H1 (cell line): Measurements from ENCODE around the gene LCN6. TPM values are rescaled to one million over a fixed set of nuclear protein-coding genes. Genes with fewer than 3 reads are reported as not detected.
A peak's percentile ranks its signal among the peaks of the same experiment; 100 is the strongest.

ENCODE experiments used
- CTCF ChIA-PET: fragments of 300-600 bp; sonication (Branson Sonifier 250); formaldehyde crosslinking; loops from one replicate; lab custom pipeline; 2021; ENCODE audit not compliant: partially characterized antibody; lab: Charles Lee
- POLR2A ChIA-PET: fragments of 300-600 bp; sonication (Branson Sonifier 250); formaldehyde crosslinking; loops from one replicate; lab custom pipeline; 2021; ENCODE audit warnings: inconsistent platforms; ENCODE audit not compliant: partially characterized antibody; lab: Charles Lee
- DNase-seq, 2 experiments: peaks; one replicate each; pipeline versions ENCODE4 v3.0.0 to v3.0.0-alpha.2; 2010 to 2022; ENCODE audit warnings: low spot score in 2 of 2, low read depth in 1 of 2, mixed read lengths in 1 of 2
- FAIRE-seq: peaks from 2 replicates; lab custom pipeline; 2011; peaks lifted over from hg19 to GRCh38; lab: Jason Lieb, UNC
- H2AFZ ChIP-seq: 2 replicates; pipeline ENCODE4 v1.8.1; 2012; ENCODE audit warnings: low read length, inconsistent platforms
- H2AK5ac ChIP-seq: 2 replicates; pipeline ENCODE4 v1.6.1; 2013; ENCODE audit warnings: low read depth, low read length
- H2BK120ac ChIP-seq: replicated peaks from 2 replicates; pipeline ENCODE3; 2013; ENCODE audit warnings: low read depth, low read length, inconsistent platforms
- H2BK12ac ChIP-seq: 2 replicates; pipeline ENCODE4 v1.6.1; 2013; ENCODE audit warnings: low read depth, low read length
- H2BK15ac ChIP-seq: 2 replicates; pipeline ENCODE4 v1.6.1; 2013; ENCODE audit warnings: low read length
- H2BK20ac ChIP-seq: 2 replicates; pipeline ENCODE4 v1.6.1; 2013; ENCODE audit warnings: low read length
- H2BK5ac ChIP-seq: 2 replicates; pipeline ENCODE4 v1.6.1; 2013; ENCODE audit warnings: low read depth, low read length
- H3K14ac ChIP-seq: 2 replicates; pipeline ENCODE4 v1.6.1; 2013; ENCODE audit warnings: inconsistent platforms; ENCODE audit not compliant: insufficient read length
- H3K18ac ChIP-seq: 2 replicates; pipeline ENCODE4 v1.6.1; 2013; ENCODE audit warnings: low read length; ENCODE audit errors: extremely low read depth
- H3K23ac ChIP-seq: 2 replicates; pipeline ENCODE4 v1.6.1; 2013; ENCODE audit warnings: inconsistent platforms; ENCODE audit not compliant: insufficient read length
- H3K23me2 ChIP-seq: 2 replicates; pipeline ENCODE4 v1.6.1; 2013; ENCODE audit warnings: low read depth, low read length
- H3K27ac ChIP-seq: 2 replicates; pipeline ENCODE4 v1.6.1; 2011; ENCODE audit warnings: low read depth, low read length, inconsistent platforms
- H3K27me3 ChIP-seq, 4 experiments: replicated peaks in 1 of 4; 1 replicate in 1 of 4; 2 replicates in 3 of 4; pipeline versions ENCODE4 v1.6.1 to v1.8.1; 2011 to 2013; ENCODE audit warnings: low read length in 3 of 4, mild to moderate bottlenecking in 3 of 4, inconsistent platforms in 2 of 4, mixed read lengths in 2 of 4, moderate library complexity in 1 of 4; ENCODE audit not compliant: control insufficient read depth in 3 of 4, insufficient read depth in 3 of 4; ENCODE audit errors: extremely low read depth in 1 of 4
- H3K36me3 ChIP-seq, 4 experiments: 2 replicates each; pipeline versions ENCODE4 v1.6.1 to v1.8.1; 2011 to 2013; ENCODE audit warnings: mild to moderate bottlenecking in 4 of 4, low read length in 3 of 4, moderate library complexity in 2 of 4, control low read depth in 1 of 4, inconsistent platforms in 1 of 4; ENCODE audit not compliant: insufficient read depth in 4 of 4, control insufficient read depth in 2 of 4
- H3K4ac ChIP-seq: replicated peaks from 2 replicates; pipeline ENCODE3; 2013; ENCODE audit warnings: low read length, low read depth, mixed read lengths, inconsistent platforms; ENCODE audit not compliant: insufficient read length
- H3K4me1 ChIP-seq, 4 experiments: replicated peaks in 1 of 4; 1 replicate in 1 of 4; 2 replicates in 3 of 4; pipeline versions ENCODE4 v1.6.1 to v1.8.1; 2011 to 2013; ENCODE audit warnings: low read length in 3 of 4, inconsistent platforms in 2 of 4, mixed read lengths in 1 of 4; ENCODE audit not compliant: insufficient read depth in 4 of 4, control insufficient read depth in 3 of 4
- H3K4me2 ChIP-seq, 2 experiments: 2 replicates each; pipeline versions ENCODE4 v1.6.1 to v1.8.1; 2011 to 2013; ENCODE audit warnings: low read depth in 2 of 2, low read length in 2 of 2, control low read depth in 1 of 2, inconsistent platforms in 1 of 2, mild to moderate bottlenecking in 1 of 2; ENCODE audit not compliant: insufficient read depth in 1 of 2
- H3K4me3 ChIP-seq, 4 experiments: fragments of 200-600, 300-600 bp in 1 of 4; sonication (generic), shearing (Covaris generic), sonication (Bioruptor Twin) in 1 of 4; 2 replicates each; pipeline versions ENCODE4 v1.5.1 to v1.8.1; 2011 to 2016; ENCODE audit warnings: low read length in 4 of 4, low read depth in 3 of 4, control low read depth in 2 of 4, inconsistent platforms in 2 of 4, mild to moderate bottlenecking in 2 of 4, mixed read lengths in 1 of 4, moderate library complexity in 1 of 4; ENCODE audit not compliant: insufficient read depth in 2 of 4; ENCODE audit errors: extremely low read depth in 1 of 4
- H3K56ac ChIP-seq: replicated peaks from 2 replicates; pipeline ENCODE3; 2013; ENCODE audit warnings: low read depth, mild to moderate bottlenecking, mixed read lengths, low read length, inconsistent platforms; ENCODE audit not compliant: insufficient read length
- H3K79me1 ChIP-seq: 2 replicates; pipeline ENCODE4 v1.6.1; 2013; ENCODE audit warnings: low read depth, low read length, control low read depth
- H3K79me2 ChIP-seq, 2 experiments: 2 replicates each; pipeline versions ENCODE4 v1.6.1 to v1.8.1; 2012 to 2013; ENCODE audit warnings: low read length in 2 of 2, mild to moderate bottlenecking in 2 of 2, inconsistent platforms in 1 of 2; ENCODE audit not compliant: insufficient read depth in 2 of 2, control insufficient read depth in 1 of 2
- H3K9ac ChIP-seq, 4 experiments: replicated peaks in 1 of 4; 1 replicate in 1 of 4; 2 replicates in 3 of 4; pipeline versions ENCODE4 v1.6.1 to v1.8.1; 2011 to 2013; ENCODE audit warnings: low read depth in 3 of 4, low read length in 3 of 4, control low read depth in 2 of 4, mild to moderate bottlenecking in 2 of 4, moderate library complexity in 2 of 4, inconsistent platforms in 1 of 4; ENCODE audit errors: extremely low read depth in 1 of 4
- H3K9me3 ChIP-seq, 2 experiments: 2 replicates each; pipeline versions ENCODE4 v1.6.1 to v1.8.1; 2012 to 2013; ENCODE audit warnings: mild to moderate bottlenecking in 2 of 2, moderate library complexity in 2 of 2, control low read depth in 1 of 2, inconsistent platforms in 1 of 2, low read depth in 1 of 2, low read length in 1 of 2, mixed read lengths in 1 of 2; ENCODE audit not compliant: insufficient read depth in 2 of 2
- H4K20me1 ChIP-seq, 2 experiments: replicated peaks in 1 of 2; 2 replicates each; pipeline versions ENCODE3 to v1.8.1; 2011 to 2013; ENCODE audit warnings: inconsistent platforms in 2 of 2, low read length in 2 of 2, mild to moderate bottlenecking in 1 of 2; ENCODE audit not compliant: insufficient read depth in 2 of 2, control insufficient read depth in 1 of 2
- H4K5ac ChIP-seq: 2 replicates; pipeline ENCODE4 v1.6.1; 2013; ENCODE audit warnings: low read length, low read depth, mixed read lengths, inconsistent platforms; ENCODE audit not compliant: insufficient read length
- H4K8ac ChIP-seq: 2 replicates; pipeline ENCODE4 v1.8.0; 2013; ENCODE audit warnings: mild to moderate bottlenecking, moderate library complexity, low read length, inconsistent platforms; ENCODE audit not compliant: insufficient read depth; ENCODE audit errors: extremely low read depth
- H4K91ac ChIP-seq: replicated peaks from 2 replicates; pipeline ENCODE3; 2013; ENCODE audit warnings: low read length, mixed read lengths, inconsistent platforms; ENCODE audit not compliant: insufficient read length
- CBX5 ChIP-seq: fragments of 300-800, 300-1000 bp; sonication (generic); IDR thresholded peaks from 2 replicates; pipeline ENCODE4 v1.7.1; 2016; ENCODE audit warnings: antibody characterized with exemption, low read length, low read depth
- CBX8 ChIP-seq: fragments of 300-800, 300-1000 bp; sonication (generic); IDR thresholded peaks from 2 replicates; pipeline ENCODE4 v1.7.1; 2016; ENCODE audit warnings: low read depth, low read length, borderline replicate concordance
- CREB1 ChIP-seq: IDR thresholded peaks from 2 replicates; pipeline ENCODE4 v1.6.1; 2012; ENCODE audit warnings: inconsistent platforms
- CTCF ChIP-seq, 3 experiments: IDR thresholded peaks; 1 replicate in 2 of 3; 2 replicates in 1 of 3; pipeline versions ENCODE4 v1.5.1 to v1.6.1; 2011; ENCODE audit warnings: low read length in 3 of 3, mild to moderate bottlenecking in 3 of 3, inconsistent platforms in 2 of 3, low read depth in 1 of 3, moderate library complexity in 1 of 3; ENCODE audit not compliant: insufficient read depth in 1 of 3; ENCODE audit errors: control extremely low read depth in 1 of 3
- EP300 ChIP-seq, 2 experiments: IDR thresholded peaks; 1 replicate in 1 of 2; 2 replicates in 1 of 2; pipeline ENCODE4 v1.6.1; 2011 to 2012; ENCODE audit warnings: low read depth in 2 of 2, low read length in 2 of 2, mild to moderate bottlenecking in 2 of 2, borderline replicate concordance in 1 of 2, inconsistent platforms in 1 of 2, moderate library complexity in 1 of 2
- RAD21 ChIP-seq, 2 experiments: IDR thresholded peaks in 1 of 2; conservative IDR thresholded peaks in 1 of 2; 2 replicates each; pipeline ENCODE4 v1.6.1; 2011; ENCODE audit warnings: low read depth in 2 of 2, low read length in 2 of 2, improper control_type of control experiment in 1 of 2, inconsistent platforms in 1 of 2, mild to moderate bottlenecking in 1 of 2, moderate library complexity in 1 of 2
- RFX5 ChIP-seq: IDR thresholded peaks from 2 replicates; pipeline ENCODE4 v1.6.1; 2011; ENCODE audit warnings: low read depth, low read length, improper control_type of control experiment, borderline replicate concordance
- SIN3A ChIP-seq, 2 experiments: IDR thresholded peaks in 1 of 2; conservative IDR thresholded peaks in 1 of 2; 2 replicates each; pipeline ENCODE4 v1.6.1; 2011 to 2012; ENCODE audit warnings: low read length in 2 of 2, improper control_type of control experiment in 1 of 2, low read depth in 1 of 2, mild to moderate bottlenecking in 1 of 2
- SP1 ChIP-seq: IDR thresholded peaks from 2 replicates; pipeline ENCODE4 v1.6.1; 2011; ENCODE audit warnings: low read depth, low read length
- WGBS, 2 experiments: shearing (Covaris generic) in 1 of 2; methylation state at CpG; one replicate each; pipeline versions ENCODE4 v1.1.6 to v1.1.7; 2013 to 2015; ENCODE audit warnings: low lambda C conversion rate in 2 of 2, mixed read lengths in 2 of 2, inconsistent platforms in 1 of 2, low coverage in 1 of 2, missing lambda C conversion rate in 1 of 2; ENCODE audit not compliant: insufficient replicate concordance in 2 of 2, insufficient coverage in 1 of 2, insufficient read length in 1 of 2; ENCODE audit errors: extremely low coverage in 1 of 2, missing lambda C conversion rate in 1 of 2; 5-methylcytosine and 5-hydroxymethylcytosine counted together
- polyA plus RNA-seq, 7 experiments: library from polyadenylated mRNA; depleted of rRNA in 3 of 7; stranded (reverse) in 5 of 7; unstranded in 2 of 7; fragments of >200 nt in 5 of 7; fragments of 200-250 nt in 2 of 7; gene quantifications; 1 replicate in 5 of 7; 2 replicates in 1 of 7; 4 replicates in 1 of 7; pipeline versions ENCODE4 v1.2.1 to v1.2.3, GENCODE V29; 2011 to 2013; ENCODE audit warnings: missing spikeins in 2 of 7, mixed read lengths in 2 of 7
- total RNA-seq: library from RNA; stranded (reverse); fragmentation: NEBNext Ultra II Directional; extraction: Animal tissue kit (Norgen Biotek cat#: 25700); gene quantifications from 2 replicates; pipeline ENCODE4 v1.2.1, GENCODE V29; 2021

LCN6 gene
- total and polyA plus RNA-seq, 2 of the 8 experiments (the other 6 are each of a cell fraction or from before 2014, with no cell fraction given), result not detected

GRCh38 chr9:136787690-136788400 lies 39.5 kb upstream of the LCN6 start:
- no peak overlapping the region for H3K4ac ChIP-seq
- no peak overlapping the region for H3K4me2 ChIP-seq
- H3K27ac ChIP-seq, result no peak overlapping the region
- no peak overlapping the region for H3K14ac ChIP-seq
- no peak overlapping the region for H2AFZ ChIP-seq
- H3K56ac ChIP-seq, result no peak overlapping the region
- H2BK120ac ChIP-seq, result no peak overlapping the region
- peaks cover 0 to 7% (median 2%) of the 10 kb centered on the region in 4 experiments; a peak in 3 of 7 replicates for H3K4me1 ChIP-seq
- H3K36me3 ChIP-seq, result no peaks in the 10 kb centered on the region
- no peak overlapping the region for H3K9ac ChIP-seq
- no peak overlapping the region for H2BK5ac ChIP-seq
- no peaks in the 10 kb centered on the region for H3K9me3 ChIP-seq
- DNase-seq (peak in 1 of 2 experiments; percentile 84), FAIRE-seq (no peak)
- WGBS, 2 experiments, result 40% methylated on average over 21 of the region's 21 CpGs; no CpG with 5 or more reads in 1 of the 2 experiments
- no peak overlapping the region for H3K4me3 ChIP-seq
- no peaks in the 10 kb centered on the region for H3K79me1 ChIP-seq
- ChIA-PET CTCF (interaction anchor here (0.6 to 4.3 kb wide), 20 partner anchors 8 to 814 kb away, joined by 3 to 37 read pairs (median 4); partner anchors contain the start of genes AJM1 and LCN8), POLR2A (no interaction called here)
- no peak overlapping the region for H4K91ac ChIP-seq
- H2BK20ac ChIP-seq, result no peak overlapping the region
- H2BK12ac ChIP-seq, result no peak overlapping the region
- H3K27me3 ChIP-seq, result no peaks in the 10 kb centered on the region
- H2AK5ac ChIP-seq, result no peak overlapping the region
- H3K18ac ChIP-seq, result no peak overlapping the region; the same call in 1 of the 2 replicates
- no peak overlapping the region for H2BK15ac ChIP-seq
- H4K20me1 ChIP-seq, result peaks cover 0 to 4% of the 10 kb centered on the region in 2 experiments
- no peaks in the 10 kb centered on the region; the same call in 1 of the 2 replicates for H3K23me2 ChIP-seq
- H3K23ac ChIP-seq, result no peak overlapping the region
- H4K8ac ChIP-seq, result no peak overlapping the region
- H4K5ac ChIP-seq, result no peak overlapping the region
- H3K79me2 ChIP-seq, result no peaks in the 10 kb centered on the region
- 0 out of 4 replicates have a peak, but pooled peaks of 1 of the 2 experiments have one; percentile 37 for TF ChIP-seq SIN3A (conservative IDR thresholded peaks at IDR 0.05 in 1 of 2, IDR thresholded peaks at IDR 0.05 in 1 of 2; ENCODE audit: low read depth in 1 of 2, low read length in 2 of 2)
- TF ChIP-seq CBX5, result no peak
- TF ChIP-seq CTCF (IDR thresholded peaks at IDR 0.05; ENCODE audit: control extremely low read depth in 1 of 3, insufficient read depth in 1 of 3, low read depth in 1 of 3, low read length in 3 of 3), result peak; percentile 67 to 95 (median 79)
- TF ChIP-seq CBX8, result no peak
- TF ChIP-seq CREB1, result peak; percentile 55
- TF ChIP-seq RAD21 (IDR thresholded peaks at IDR 0.05 in 1 of 2, conservative IDR thresholded peaks at IDR 0.05 in 1 of 2; ENCODE audit: low read depth in 2 of 2, low read length in 2 of 2), result peak; percentile 94 to 97
- TF ChIP-seq EP300 (IDR thresholded peaks at IDR 0.05; ENCODE audit: borderline replicate concordance in 1 of 2, low read depth in 2 of 2, low read length in 2 of 2), result no peak
- no peak for TF ChIP-seq RFX5
- no peak for TF ChIP-seq SP1
